MM.1S (cell line): ENCODE measurements around the gene TMEM253.

ENCODE experiments used
- DNase-seq: peaks from one replicate; pipeline ENCODE4 v3.0.0-alpha.2; 2015
- H2AFZ ChIP-seq: fragments of 300-600 bp; sonication (generic); 2 replicates; pipeline ENCODE4 v1.6.0; 2016; ENCODE audit warnings: antibody characterized with exemption, low read length
- H3F3A ChIP-seq: fragments of 300-600 bp; sonication (generic); 2 replicates; pipeline ENCODE4 v1.6.1; 2016; ENCODE audit warnings: mild to moderate bottlenecking, antibody characterized with exemption, low read length, moderate library complexity, mixed read lengths; ENCODE audit not compliant: insufficient read depth
- H3K27ac ChIP-seq: fragments of 300-600 bp; sonication (generic); 2 replicates; pipeline ENCODE4 v1.5.1; 2016; ENCODE audit warnings: mild to moderate bottlenecking, low read length
- H3K27me3 ChIP-seq: fragments of 300-600 bp; sonication (generic); replicated peaks from 2 replicates; pipeline ENCODE4 v1.6.0; 2016; ENCODE audit warnings: low read length; ENCODE audit not compliant: insufficient read depth
- H3K36me3 ChIP-seq: fragments of 300-600 bp; sonication (generic); replicated peaks from 2 replicates; pipeline ENCODE4 v1.6.1; 2016; ENCODE audit warnings: mild to moderate bottlenecking, low read length, mixed read lengths; ENCODE audit not compliant: insufficient read depth
- H3K4me1 ChIP-seq: fragments of 300-600 bp; sonication (generic); 2 replicates; pipeline ENCODE4 v1.6.1; 2016; ENCODE audit warnings: low read length, mixed read lengths
- H3K4me2 ChIP-seq: fragments of 300-600 bp; sonication (generic); 2 replicates; pipeline ENCODE4 v1.6.0; 2016; ENCODE audit warnings: low read depth, low read length
- H3K4me3 ChIP-seq: fragments of 300-600 bp; sonication (generic); 2 replicates; pipeline ENCODE4 v1.5.1; 2016; ENCODE audit warnings: low read length, mixed read lengths
- H3K79me2 ChIP-seq: fragments of 300-600 bp; sonication (generic); 2 replicates; pipeline ENCODE4 v1.6.1; 2016; ENCODE audit warnings: mixed run types, low read length, mixed read lengths
- H3K9ac ChIP-seq: fragments of 300-600 bp; sonication (generic); 2 replicates; pipeline ENCODE4 v1.6.1; 2016; ENCODE audit warnings: low read length, mixed read lengths
- H3K9me2 ChIP-seq: fragments of 300-600 bp; sonication (generic); replicated peaks from 2 replicates; pipeline ENCODE4 v1.6.1; 2016; ENCODE audit warnings: mild to moderate bottlenecking, low read length, mixed read lengths; ENCODE audit not compliant: insufficient read depth
- H3K9me3 ChIP-seq: fragments of 300-600 bp; sonication (generic); replicated peaks from 2 replicates; pipeline ENCODE4 v1.6.1; 2016; ENCODE audit warnings: mild to moderate bottlenecking, low read length, mixed read lengths; ENCODE audit not compliant: insufficient read depth
- H4K20me1 ChIP-seq: fragments of 300-600 bp; sonication (generic); 2 replicates; pipeline ENCODE4 v1.6.1; 2016; ENCODE audit warnings: mild to moderate bottlenecking, low read length, moderate library complexity, mixed read lengths; ENCODE audit not compliant: insufficient read depth
- CTCF ChIP-seq: fragments of 300-600 bp; sonication (generic); IDR thresholded peaks from 2 replicates; pipeline ENCODE4 v1.5.1; 2016; ENCODE audit warnings: antibody characterized with exemption, low read length, mixed read lengths
- EZH2 ChIP-seq: fragments of 300-600 bp; sonication (generic); optimal IDR thresholded peaks from 2 replicates; pipeline ENCODE3; 2017; ENCODE audit warnings: low read depth, mild to moderate bottlenecking, antibody characterized with exemption, low read length, mixed read lengths
- EZH2phosphoT487 ChIP-seq: fragments of 300-600 bp; sonication (generic); IDR thresholded peaks from 2 replicates; pipeline ENCODE4 v1.6.1; 2018; ENCODE audit warnings: antibody characterized with exemption, low read length

Gene TMEM253

GRCh38 chr14:21054768-21055145, 46.1 kb upstream of the TMEM253 start:
- Histone ChIP-seq H3K4me2 (no peak overlapping the region), H3F3A (no peaks in the 10 kb centered on the region), H3K27me3 (no peaks in the 10 kb centered on the region), H3K9me2 (no peaks in the 10 kb centered on the region), H3K27ac (no peak overlapping the region), H2AFZ (no peak overlapping the region), H4K20me1 (no peaks in the 10 kb centered on the region), H3K79me2 (no peaks in the 10 kb centered on the region), H3K4me3 (no peak overlapping the region), H3K4me1 (no peaks in the 10 kb centered on the region), H3K9ac (no peak overlapping the region), H3K36me3 (no peaks in the 10 kb centered on the region), H3K9me3 (no peaks in the 10 kb centered on the region)
- TF ChIP-seq EZH2 (no peak), EZH2phosphoT487 (no peak), CTCF (no peak)
- no peak for DNase-seq

GRCh38 chr14:21055432-21056117, 45.3 kb upstream of the TMEM253 start:
- no peaks in the 10 kb centered on the region for H4K20me1 ChIP-seq
- H3K36me3 ChIP-seq: no peaks in the 10 kb centered on the region
- no peaks in the 10 kb centered on the region for H3K27me3 ChIP-seq
- TF ChIP-seq CTCF (no peak), EZH2 (no peak), EZH2phosphoT487 (no peak)
- no peak overlapping the region for H2AFZ ChIP-seq
- no peaks in the 10 kb centered on the region for H3K4me1 ChIP-seq
- no peak for DNase-seq
- H3K9ac ChIP-seq: no peak overlapping the region
- no peak overlapping the region for H3K4me3 ChIP-seq
- H3F3A ChIP-seq: no peaks in the 10 kb centered on the region
- no peaks in the 10 kb centered on the region for H3K79me2 ChIP-seq
- no peaks in the 10 kb centered on the region for H3K9me3 ChIP-seq
- no peak overlapping the region for H3K27ac ChIP-seq
- no peak overlapping the region for H3K4me2 ChIP-seq
- H3K9me2 ChIP-seq: no peaks in the 10 kb centered on the region

GRCh38 chr14:21056520-21057163, 44.2 kb upstream of the TMEM253 start:
- Histone ChIP-seq H3K9ac (no peak overlapping the region), H3K27ac (no peak overlapping the region), H2AFZ (no peak overlapping the region), H4K20me1 (no peaks in the 10 kb centered on the region), H3K27me3 (no peaks in the 10 kb centered on the region), H3K79me2 (no peaks in the 10 kb centered on the region), H3K9me3 (no peaks in the 10 kb centered on the region), H3K4me2 (no peak overlapping the region), H3K36me3 (no peaks in the 10 kb centered on the region), H3K9me2 (no peaks in the 10 kb centered on the region), H3F3A (no peaks in the 10 kb centered on the region), H3K4me1 (no peaks in the 10 kb centered on the region), H3K4me3 (no peak overlapping the region)
- TF ChIP-seq EZH2phosphoT487: no peak
- TF ChIP-seq CTCF: no peak
- TF ChIP-seq EZH2: no peak
- no peak for DNase-seq
